Transverse colon (tissue), 4 donors: ENCODE results near the gene SMARCD3.

ENCODE experiments used
- POLR2AphosphoS5 ChIP-seq, 3 donors: sonication (generic); formaldehyde crosslinking; IDR thresholded peaks; one replicate each; pipeline ENCODE4 v1.6.1; 2016; ENCODE audit warnings: antibody characterized with exemption in 3 of 3
- TF ChIP-seq, protein P1 (sequence below), 5 experiments: fragments of 200-600 bp in 3 of 5; fragments of 450-650 bp in 2 of 5; sonication (generic) in 3 of 5; IDR thresholded peaks; 1 replicate in 2 of 5; 2 replicates in 3 of 5; pipeline ENCODE4 v1.5.1; 2016 to 2017; ENCODE audit warnings: antibody characterized with exemption in 5 of 5, inconsistent platforms in 3 of 5, mild to moderate bottlenecking in 2 of 5, moderate library complexity in 1 of 5

DNA sequence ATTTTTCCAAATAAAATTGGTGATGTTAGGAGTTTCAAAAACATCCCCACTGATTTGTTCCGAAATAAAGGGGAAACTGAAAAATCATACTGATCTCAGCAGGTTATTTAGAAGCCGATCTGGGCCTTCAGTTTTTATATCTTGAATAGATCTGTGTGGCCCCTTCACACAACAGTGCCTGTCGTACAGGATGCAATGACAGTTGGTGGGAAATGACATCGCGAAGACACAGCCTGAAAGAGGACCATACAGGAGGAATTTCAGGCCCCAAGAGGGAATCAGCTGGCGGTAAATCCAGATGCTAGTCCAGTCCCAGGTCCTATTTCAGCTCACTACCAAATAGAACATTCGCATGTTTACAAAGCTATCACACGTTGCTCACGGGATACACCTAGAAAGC is 41.2 kb downstream of the SMARCD3 start:
- TF ChIP-seq, protein P1, sequence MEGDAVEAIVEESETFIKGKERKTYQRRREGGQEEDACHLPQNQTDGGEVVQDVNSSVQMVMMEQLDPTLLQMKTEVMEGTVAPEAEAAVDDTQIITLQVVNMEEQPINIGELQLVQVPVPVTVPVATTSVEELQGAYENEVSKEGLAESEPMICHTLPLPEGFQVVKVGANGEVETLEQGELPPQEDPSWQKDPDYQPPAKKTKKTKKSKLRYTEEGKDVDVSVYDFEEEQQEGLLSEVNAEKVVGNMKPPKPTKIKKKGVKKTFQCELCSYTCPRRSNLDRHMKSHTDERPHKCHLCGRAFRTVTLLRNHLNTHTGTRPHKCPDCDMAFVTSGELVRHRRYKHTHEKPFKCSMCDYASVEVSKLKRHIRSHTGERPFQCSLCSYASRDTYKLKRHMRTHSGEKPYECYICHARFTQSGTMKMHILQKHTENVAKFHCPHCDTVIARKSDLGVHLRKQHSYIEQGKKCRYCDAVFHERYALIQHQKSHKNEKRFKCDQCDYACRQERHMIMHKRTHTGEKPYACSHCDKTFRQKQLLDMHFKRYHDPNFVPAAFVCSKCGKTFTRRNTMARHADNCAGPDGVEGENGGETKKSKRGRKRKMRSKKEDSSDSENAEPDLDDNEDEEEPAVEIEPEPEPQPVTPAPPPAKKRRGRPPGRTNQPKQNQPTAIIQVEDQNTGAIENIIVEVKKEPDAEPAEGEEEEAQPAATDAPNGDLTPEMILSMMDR (IDR thresholded peaks at IDR 0.05) = no peak
- TF ChIP-seq POLR2AphosphoS5 (IDR thresholded peaks at IDR 0.05) = no peak
